HCT116 (cell line): ENCODE measurements around the gene TERT. TPM values are rescaled to one million over a fixed set of nuclear protein-coding genes. Genes with fewer than 3 reads are reported as not detected.

Experiments used
- ATAC-seq: fragments of 200-7000 bp; cut with Tn5 transposase; 2 replicates; pipeline ENCODE4 v1.9.1; 2020; ENCODE audit warnings: mild to moderate bottlenecking, moderate library complexity
- BruUV-seq: library from RNA; stranded (reverse); fragments of 400-500 nt; replicated peaks from 2 replicates; lab custom pipeline; 2021; lab: Mats Ljungman, UMichigan
- CTCF ChIA-PET: fragments of 300-600 bp; sonication (Branson Sonifier 250); formaldehyde crosslinking; loops from one replicate; lab custom pipeline; 2021; ENCODE audit warnings: antibody characterized with exemption; lab: Charles Lee
- POLR2A ChIA-PET: fragments of 300-600, 350-600 bp; sonication (Branson Sonifier 250); formaldehyde crosslinking; loops from one replicate; lab custom pipeline; 2021; ENCODE audit warnings: antibody characterized with exemption; lab: Charles Lee
- RAD21 ChIA-PET, 2 experiments: fragments of 300-600 bp; sonication (Branson Sonifier 250); formaldehyde crosslinking; loops; one replicate each; lab custom pipeline; 2023; ENCODE audit warnings: low total read pairs in 2 of 2; ENCODE audit not compliant: uncharacterized antibody in 2 of 2, unreplicated experiment in 2 of 2, low non-redundant PET in 1 of 2; lab: Charles Lee
- DNase-seq: peaks from one replicate; pipeline ENCODE4 v3.0.0-alpha.2; 2010; ENCODE audit warnings: low read depth, low spot score
- H2AFZ ChIP-seq: fragments of 200-600 bp; shearing (Covaris generic), sonication (generic); 2 replicates; pipeline ENCODE4 v1.6.1; 2017; ENCODE audit warnings: low read depth, mixed run types, mixed read lengths, antibody characterized with exemption, low read length; ENCODE audit not compliant: poor library complexity, severe bottlenecking
- H3K27ac ChIP-seq: 2 replicates; pipeline ENCODE4 v1.5.1; 2012; ENCODE audit warnings: low read depth, low read length
- H3K27me3 ChIP-seq: fragments of 200-600 bp; sonication (generic); 2 replicates; pipeline ENCODE4 v1.6.1; 2016; ENCODE audit warnings: mixed run types, low read length, mixed read lengths; ENCODE audit not compliant: insufficient read depth
- H3K36me3 ChIP-seq, 2 experiments: fragments of 200-500 bp in 1 of 2; fragments of 200-600 bp in 1 of 2; sonication (Bioruptor generic) in 1 of 2; sonication (generic) in 1 of 2; 2 replicates each; pipeline versions ENCODE4 v1.5.1 to v1.6.1; 2014 to 2016; ENCODE audit warnings: low read length in 2 of 2, inconsistent platforms in 1 of 2, mixed read lengths in 1 of 2, mixed run types in 1 of 2; ENCODE audit not compliant: insufficient read depth in 2 of 2, control insufficient read depth in 1 of 2
- H3K4me1 ChIP-seq, 2 experiments: fragments of 200-600 bp in 1 of 2; sonication (generic) in 1 of 2; 2 replicates each; pipeline versions ENCODE4 v1.5.1 to v1.6.1; 2012 to 2017; ENCODE audit warnings: low read length in 2 of 2, inconsistent platforms in 1 of 2, mild to moderate bottlenecking in 1 of 2, mixed read lengths in 1 of 2, mixed run types in 1 of 2, moderate library complexity in 1 of 2; ENCODE audit not compliant: insufficient read depth in 2 of 2, control insufficient read depth in 1 of 2
- H3K4me2 ChIP-seq: fragments of 200-600 bp; sonication (generic); 2 replicates; pipeline ENCODE4 v1.6.1; 2017; ENCODE audit warnings: mixed run types, low read length, mixed read lengths
- H3K4me3 ChIP-seq, 2 experiments: fragments of 200-600 bp in 1 of 2; sonication (generic) in 1 of 2; replicated peaks in 1 of 2; 2 replicates each; pipeline ENCODE4 v1.5.1; 2011 to 2016; ENCODE audit warnings: low read length in 2 of 2, control low read depth in 1 of 2, low read depth in 1 of 2, mild to moderate bottlenecking in 1 of 2, mixed read lengths in 1 of 2, mixed run types in 1 of 2
- H3K79me2 ChIP-seq: fragments of 200-600 bp; sonication (generic); 2 replicates; pipeline ENCODE4 v1.6.1; 2017; ENCODE audit warnings: mild to moderate bottlenecking, mixed run types, low read length, moderate library complexity, mixed read lengths; ENCODE audit not compliant: insufficient read depth
- H3K9ac ChIP-seq: fragments of 200-600 bp; sonication (generic); 2 replicates; pipeline ENCODE4 v1.6.1; 2016; ENCODE audit warnings: low read length, mixed read lengths
- H3K9me2 ChIP-seq: fragments of 200-600 bp; sonication (generic), shearing (Covaris generic); 2 replicates; pipeline ENCODE4 v1.6.1; 2017; ENCODE audit warnings: mixed run types, mild to moderate bottlenecking, moderate library complexity; ENCODE audit not compliant: insufficient read depth
- H3K9me3 ChIP-seq, 2 experiments: fragments of 200-500 bp in 1 of 2; fragments of 200-600 bp in 1 of 2; sonication (Bioruptor generic) in 1 of 2; sonication (generic) in 1 of 2; 2 replicates each; pipeline ENCODE4 v1.6.1; 2014 to 2017; ENCODE audit warnings: low read length in 2 of 2, mixed read lengths in 2 of 2, inconsistent platforms in 1 of 2, low read depth in 1 of 2, mild to moderate bottlenecking in 1 of 2, mixed run types in 1 of 2, moderate library complexity in 1 of 2; ENCODE audit not compliant: control insufficient read depth in 1 of 2, insufficient read depth in 1 of 2
- H4K20me1 ChIP-seq: fragments of 200-600 bp; sonication (generic), shearing (Covaris generic); 2 replicates; pipeline ENCODE4 v1.6.1; 2017; ENCODE audit warnings: mixed run types, mild to moderate bottlenecking, moderate library complexity; ENCODE audit not compliant: insufficient read depth
- CEBPB ChIP-seq: IDR thresholded peaks from 2 replicates; pipeline ENCODE4 v1.6.1; 2012; ENCODE audit warnings: low read depth
- EGR1 ChIP-seq: IDR thresholded peaks from 2 replicates; pipeline ENCODE4 v1.6.1; 2012; ENCODE audit warnings: low read depth
- ELF1 ChIP-seq: IDR thresholded peaks from 2 replicates; pipeline ENCODE4 v1.6.1; 2012; ENCODE audit warnings: low read depth, borderline replicate concordance
- FOSL1 ChIP-seq: IDR thresholded peaks from 2 replicates; pipeline ENCODE4 v1.6.1; 2012; ENCODE audit warnings: low read depth
- JUND ChIP-seq: IDR thresholded peaks from 2 replicates; pipeline ENCODE4 v1.6.1; 2012
- POLR2A ChIP-seq: IDR thresholded peaks from 2 replicates; pipeline ENCODE4 v1.7.0; 2011; ENCODE audit warnings: borderline replicate concordance; ENCODE audit not compliant: insufficient read depth, insufficient read length; ENCODE audit errors: extremely low read depth
- POLR2AphosphoS5 ChIP-seq: IDR thresholded peaks from 2 replicates; pipeline ENCODE4 v1.6.1; 2011; ENCODE audit warnings: mild to moderate bottlenecking, low read depth, low read length, moderate library complexity
- SIN3A ChIP-seq: IDR thresholded peaks from 2 replicates; pipeline ENCODE4 v1.6.1; 2012; ENCODE audit warnings: low read depth
- SP1 ChIP-seq: IDR thresholded peaks from 2 replicates; pipeline ENCODE4 v1.6.1; 2012; ENCODE audit warnings: low read depth
- TCF7L2 ChIP-seq: IDR thresholded peaks from 2 replicates; pipeline ENCODE4 v1.7.0; 2011; ENCODE audit warnings: borderline replicate concordance, inconsistent platforms; ENCODE audit not compliant: insufficient read depth, insufficient read length; ENCODE audit errors: extremely low read depth
- YY1 ChIP-seq: IDR thresholded peaks from 2 replicates; pipeline ENCODE4 v1.6.1; 2011; ENCODE audit warnings: low read length, low read depth, moderate library complexity, mild to moderate bottlenecking; ENCODE audit not compliant: insufficient replicate concordance; ENCODE audit errors: extremely low read depth
- ZFX ChIP-seq: fragments of 450-650 bp; IDR thresholded peaks from 2 replicates; pipeline ENCODE4 v1.6.1; 2017
- ZNF274 ChIP-seq: fragments of 200-500 bp; sonication (Bioruptor generic); IDR thresholded peaks from 2 replicates; pipeline ENCODE4 v1.6.1; 2014; ENCODE audit warnings: mild to moderate bottlenecking, low read depth, low read length, inconsistent platforms
- intact Hi-C: fragments of 100-400 bp; cut with micrococcal nuclease; formaldehyde crosslinking; loops from 2 replicates; pipeline ENCODE4 v1.10.0; 2022
- total RNA-seq: library from RNA; stranded (reverse); gene quantifications from one replicate; pipeline ENCODE4 v1.2.1, GENCODE V29; 2021; ENCODE audit not compliant: unreplicated experiment

The TERT gene
- total RNA-seq, 1 experiment from 2014 or later, result 6.9 TPM

GRCh38 chr5:1280177-1281037 lies 14.5 kb downstream of the TERT start:
- Histone ChIP-seq H3K4me3 (no peak overlapping the region), H3K79me2 (no peaks in the 10 kb centered on the region), H3K27ac (no peak overlapping the region), H3K9me3 (no peaks in the 10 kb centered on the region), H3K27me3 (no peaks in the 10 kb centered on the region), H3K4me2 (no peak overlapping the region), H4K20me1 (no peaks in the 10 kb centered on the region), H3K9me2 (no peaks in the 10 kb centered on the region), H2AFZ (no peak overlapping the region), H3K9ac (no peak overlapping the region), H3K36me3 (peaks cover 0 to 5% of the 10 kb centered on the region in 2 experiments; a peak in 1 of 4 replicates), H3K4me1 (no peaks in the 10 kb centered on the region)
- ChIA-PET CTCF (no interaction called here), POLR2A (no interaction called here), RAD21 (no interaction called here)
- ATAC-seq (no peak), DNase-seq (no peak)
- TF ChIP-seq CEBPB (no peak), SP1 (no peak)
- intact Hi-C loops, result no loop called here
- no TSS peak for BruUV-seq

GRCh38 chr5:1279443-1280151 lies 15.3 kb downstream of the TERT start:
- POLR2A ChIA-PET, result no interaction called here

More at GRCh38 chr5:1279443-1280151, 15.3 kb downstream of the TERT start:
- Histone ChIP-seq H3K4me2 (no peak overlapping the region), H3K9me3 (no peaks in the 10 kb centered on the region), H3K9me2 (no peaks in the 10 kb centered on the region), H2AFZ (no peak overlapping the region), H3K27me3 (no peaks in the 10 kb centered on the region), H3K79me2 (no peaks in the 10 kb centered on the region), H3K9ac (no peak overlapping the region), H3K36me3 (peaks cover 0 to 5% of the 10 kb centered on the region in 2 experiments; a peak in 1 of 4 replicates), H4K20me1 (no peaks in the 10 kb centered on the region), H3K4me3 (no peak overlapping the region), H3K27ac (no peak overlapping the region), H3K4me1 (no peaks in the 10 kb centered on the region)
- BruUV-seq, result no TSS peak
- ChIA-PET CTCF (no interaction called here), RAD21 (no interaction called here)
- intact Hi-C loops, result no loop called here
- DNase-seq (no peak), ATAC-seq (no peak)
- TF ChIP-seq POLR2AphosphoS5 (no peak), ZFX (no peak), TCF7L2 (no peak), YY1 (no peak), SIN3A (no peak), EGR1 (no peak), POLR2A (no peak), ZNF274 (no peak), ELF1 (no peak), FOSL1 (no peak), JUND (no peak)
